ENCODE measurements around the gene ASL.

DNA sequence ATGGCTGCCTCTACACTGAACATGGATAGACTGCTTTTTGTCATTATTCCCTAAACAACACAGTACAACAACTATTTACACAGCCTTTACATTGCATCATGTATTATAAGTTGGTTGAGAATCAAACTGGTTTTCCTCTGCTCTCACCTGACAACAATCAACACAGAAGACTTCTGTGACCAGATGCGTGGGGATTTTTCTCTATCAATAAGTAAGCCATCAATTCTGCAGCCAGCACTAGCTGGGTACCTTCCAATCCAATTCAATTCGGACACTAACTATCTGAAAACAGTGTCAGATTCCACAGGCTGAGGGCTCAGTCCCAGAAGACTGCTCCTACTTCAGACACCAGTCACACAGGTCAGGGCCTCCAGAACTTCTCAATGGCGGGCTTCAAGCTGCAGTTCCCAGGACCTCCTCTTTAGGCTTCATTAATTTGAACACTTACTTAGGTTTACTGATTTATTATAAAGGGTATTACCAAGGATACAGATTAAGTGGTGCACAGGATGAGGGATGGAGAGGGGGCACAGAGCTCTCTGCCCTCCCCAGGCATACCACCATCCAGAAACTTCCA lies 36.4 kb upstream of the ASL start:
- TF ChIP-seq POLR2AphosphoS5 (IDR thresholded peaks at IDR 0.05; ENCODE audit: low read depth, low read length) (no peak), SPI1 (IDR thresholded peaks at IDR 0.05; ENCODE audit: low read depth, low read length) (no peak)

Data from GM12891 (cell line).